Left ventricle myocardium inferior (tissue), 1 donor: ENCODE data around the gene PANK4. TPM values are rescaled to one million over a fixed set of nuclear protein-coding genes. Genes with fewer than 3 reads are reported as not detected.

Source experiments
- DNase-seq: peaks from one replicate; pipeline ENCODE4 v3.0.0-alpha.2; 2020
- H3K27ac ChIP-seq: fragments of 200-600 bp; replicated peaks from 2 replicates; pipeline ENCODE4 v1.8.0; 2021
- H3K27me3 ChIP-seq: fragments of 200-600 bp; 2 replicates; pipeline ENCODE4 v1.8.0; 2021; ENCODE audit warnings: low read depth
- H3K36me3 ChIP-seq: fragments of 200-600 bp; 2 replicates; pipeline ENCODE4 v1.8.0; 2021
- H3K4me1 ChIP-seq: fragments of 200-600 bp; 2 replicates; pipeline ENCODE4 v1.8.0; 2021
- H3K4me3 ChIP-seq: fragments of 200-600 bp; 2 replicates; pipeline ENCODE4 v1.8.0; 2021; ENCODE audit warnings: mild to moderate bottlenecking, moderate library complexity
- H3K9me3 ChIP-seq: fragments of 200-600 bp; replicated peaks from 2 replicates; pipeline ENCODE4 v1.8.0; 2021
- CTCF ChIP-seq: fragments of 200-600 bp; IDR thresholded peaks from 2 replicates; pipeline ENCODE4 v1.8.0; 2021; ENCODE audit warnings: antibody characterized with exemption, mild to moderate bottlenecking, borderline replicate concordance
- intact Hi-C: fragments of 100-400 bp; cut with micrococcal nuclease; formaldehyde crosslinking; loops from one replicate; pipeline ENCODE4 v1.11.0; 2022
- total RNA-seq: library from RNA; stranded (reverse); fragmentation: NEBNext Ultra II Directional; extraction: Animal tissue kit (Norgen Biotek cat#: 25700); gene quantifications from one replicate; pipeline ENCODE4 v1.2.1, GENCODE V29; 2021
- donor health status: DM: no; HTN: yes; CAD: no; lungs with severe emphysema.

The PANK4 gene
- total RNA-seq, 1 donor from 2014 or later: 42.8 TPM

- intact Hi-C loops: no loop called here
- Histone ChIP-seq H3K9me3 (no peaks in the 10 kb centered on the region), H3K27ac (no peak overlapping the region), H3K4me3 (no peak overlapping the region), H3K36me3 (peaks cover 55% of the 10 kb centered on the region), H3K27me3 (peaks cover 21% of the 10 kb centered on the region), H3K4me1 (peaks cover 28% of the 10 kb centered on the region)
- no peak for TF ChIP-seq CTCF
- no peak for DNase-seq
These were observed 18.2 kb downstream of the PANK4 start for GRCh38 chr1:2508180-2508579.

GRCh38 chr1:2507744-2508155 is 18.6 kb downstream of the PANK4 start:
- no peak for DNase-seq
- Histone ChIP-seq H3K4me1 (peaks cover 28% of the 10 kb centered on the region), H3K27me3 (peaks cover 25% of the 10 kb centered on the region), H3K4me3 (no peak overlapping the region), H3K36me3 (peaks cover 51% of the 10 kb centered on the region), H3K27ac (no peak overlapping the region), H3K9me3 (no peaks in the 10 kb centered on the region)
- intact Hi-C loops: no loop called here
- TF ChIP-seq CTCF: no peak

- Histone ChIP-seq H3K27ac (no peak overlapping the region), H3K27me3 (peaks cover 32% of the 10 kb centered on the region), H3K36me3 (peaks cover 44% of the 10 kb centered on the region), H3K4me3 (no peak overlapping the region), H3K9me3 (no peaks in the 10 kb centered on the region), H3K4me1 (peaks cover 28% of the 10 kb centered on the region)
- TF ChIP-seq CTCF: no peak
- intact Hi-C loops: no loop called here
- DNase-seq: no peak
These were observed 19.4 kb downstream of the PANK4 start for GRCh38 chr1:2506901-2507565.

- no peak for DNase-seq
- no peak overlapping the region for H3K27ac ChIP-seq
- H3K9me3 ChIP-seq: no peaks in the 10 kb centered on the region
- no peak for TF ChIP-seq CTCF
- peaks cover 36% of the 10 kb centered on the region for H3K36me3 ChIP-seq
- intact Hi-C loops: no loop called here
- no peak overlapping the region for H3K4me3 ChIP-seq
- H3K27me3 ChIP-seq: peaks cover 40% of the 10 kb centered on the region
- peaks cover 28% of the 10 kb centered on the region for H3K4me1 ChIP-seq
These were observed 20.2 kb downstream of the PANK4 start for GRCh38 chr1:2506007-2506860.

- Histone ChIP-seq H3K4me1 (peaks cover 28% of the 10 kb centered on the region), H3K36me3 (peaks cover 29% of the 10 kb centered on the region), H3K4me3 (no peak overlapping the region), H3K27ac (no peak overlapping the region), H3K27me3 (peaks cover 45% of the 10 kb centered on the region), H3K9me3 (no peaks in the 10 kb centered on the region)
- DNase-seq: no peak
- intact Hi-C loops: no loop called here
- TF ChIP-seq CTCF: no peak
These were observed 20.9 kb downstream of the PANK4 start for GRCh38 chr1:2505461-2505994.
